Right lobe of liver (tissue), 4 donors: ENCODE measurements around the gene ZNF285.

Experiments used
- POLR2A ChIP-seq: fragments of 450-650 bp; IDR thresholded peaks from one replicate; pipeline ENCODE4 v1.6.1; 2017; ENCODE audit warnings: antibody characterized with exemption, mild to moderate bottlenecking
- TF ChIP-seq, protein P1 (sequence below), 4 donors: fragments of 200-600 bp in 3 of 4; fragments of 450-650 bp in 1 of 4; IDR thresholded peaks; one replicate each; pipeline versions ENCODE4 v1.5.1 to v1.8.0; 2016 to 2022; ENCODE audit warnings: antibody characterized with exemption in 4 of 4, mild to moderate bottlenecking in 2 of 4
- donor health status: DM: no; HTN: no; CAD: no.
- donor health status: DM: no; HTN: no; CAD: no.
- donor health status: DM: no; HTN: yes; CAD: no.

DNA sequence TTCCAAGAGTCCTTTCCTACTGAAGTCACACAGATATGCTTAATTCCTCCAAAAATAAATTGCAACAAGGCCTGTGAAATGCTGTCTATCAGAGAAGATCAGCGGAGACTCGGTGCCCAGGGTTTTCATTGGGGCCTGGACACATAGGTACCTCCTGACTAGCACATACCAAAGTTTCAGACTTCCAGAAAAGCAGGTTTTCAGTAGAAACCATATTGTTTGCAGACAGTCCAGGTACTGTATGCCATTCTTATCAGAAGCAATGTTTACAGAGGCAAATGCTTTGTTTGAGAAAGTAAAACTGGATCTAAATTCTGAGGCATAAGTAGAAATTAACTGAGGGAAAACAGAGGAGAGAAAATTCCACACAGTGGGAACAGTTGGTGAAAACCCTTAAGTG is 34.0 kb upstream of the ZNF285 start:
- TF ChIP-seq, protein P1, sequence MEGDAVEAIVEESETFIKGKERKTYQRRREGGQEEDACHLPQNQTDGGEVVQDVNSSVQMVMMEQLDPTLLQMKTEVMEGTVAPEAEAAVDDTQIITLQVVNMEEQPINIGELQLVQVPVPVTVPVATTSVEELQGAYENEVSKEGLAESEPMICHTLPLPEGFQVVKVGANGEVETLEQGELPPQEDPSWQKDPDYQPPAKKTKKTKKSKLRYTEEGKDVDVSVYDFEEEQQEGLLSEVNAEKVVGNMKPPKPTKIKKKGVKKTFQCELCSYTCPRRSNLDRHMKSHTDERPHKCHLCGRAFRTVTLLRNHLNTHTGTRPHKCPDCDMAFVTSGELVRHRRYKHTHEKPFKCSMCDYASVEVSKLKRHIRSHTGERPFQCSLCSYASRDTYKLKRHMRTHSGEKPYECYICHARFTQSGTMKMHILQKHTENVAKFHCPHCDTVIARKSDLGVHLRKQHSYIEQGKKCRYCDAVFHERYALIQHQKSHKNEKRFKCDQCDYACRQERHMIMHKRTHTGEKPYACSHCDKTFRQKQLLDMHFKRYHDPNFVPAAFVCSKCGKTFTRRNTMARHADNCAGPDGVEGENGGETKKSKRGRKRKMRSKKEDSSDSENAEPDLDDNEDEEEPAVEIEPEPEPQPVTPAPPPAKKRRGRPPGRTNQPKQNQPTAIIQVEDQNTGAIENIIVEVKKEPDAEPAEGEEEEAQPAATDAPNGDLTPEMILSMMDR (IDR thresholded peaks at IDR 0.05), result no peak
- no peak for TF ChIP-seq POLR2A
